DMS114 treated with DMSO at 0.1 percent for 48 hours (cell line): ENCODE measurements around the gene HSCB.
A peak's percentile ranks its signal among the peaks of the same experiment; 100 is the strongest.
"Not testable (repeated sequence)": the region's sequence is repeated elsewhere in the genome, so short reads cannot be mapped to it uniquely, and the experiment has no call there.

Experiments used
- DNase-seq: peaks from one replicate; lab custom pipeline; 2025; ENCODE audit not compliant: unreplicated experiment; lab: John Stamatoyannopoulos, UW

Gene HSCB

DNA sequence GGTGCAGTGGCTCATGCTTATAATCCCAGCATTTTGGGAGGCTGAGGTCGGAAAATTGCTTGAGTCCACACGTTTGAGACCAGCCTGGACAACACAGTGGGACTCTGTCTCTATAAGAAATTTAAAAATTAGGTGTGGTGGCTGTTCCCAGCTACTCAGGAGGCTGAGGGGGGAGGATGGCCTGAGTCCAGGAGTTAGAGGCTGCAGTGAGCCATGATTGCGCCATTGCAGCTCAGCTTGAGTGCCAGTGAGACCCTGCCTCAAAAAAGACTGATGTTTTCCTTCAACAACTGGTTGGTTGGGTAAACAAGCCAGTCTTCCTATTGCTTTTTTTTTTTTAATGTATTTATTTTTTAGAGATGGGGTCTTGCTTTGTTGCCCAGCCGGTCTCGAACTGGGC is 49.3 kb downstream of the HSCB start:
- DNase-seq: no peak

DNA sequence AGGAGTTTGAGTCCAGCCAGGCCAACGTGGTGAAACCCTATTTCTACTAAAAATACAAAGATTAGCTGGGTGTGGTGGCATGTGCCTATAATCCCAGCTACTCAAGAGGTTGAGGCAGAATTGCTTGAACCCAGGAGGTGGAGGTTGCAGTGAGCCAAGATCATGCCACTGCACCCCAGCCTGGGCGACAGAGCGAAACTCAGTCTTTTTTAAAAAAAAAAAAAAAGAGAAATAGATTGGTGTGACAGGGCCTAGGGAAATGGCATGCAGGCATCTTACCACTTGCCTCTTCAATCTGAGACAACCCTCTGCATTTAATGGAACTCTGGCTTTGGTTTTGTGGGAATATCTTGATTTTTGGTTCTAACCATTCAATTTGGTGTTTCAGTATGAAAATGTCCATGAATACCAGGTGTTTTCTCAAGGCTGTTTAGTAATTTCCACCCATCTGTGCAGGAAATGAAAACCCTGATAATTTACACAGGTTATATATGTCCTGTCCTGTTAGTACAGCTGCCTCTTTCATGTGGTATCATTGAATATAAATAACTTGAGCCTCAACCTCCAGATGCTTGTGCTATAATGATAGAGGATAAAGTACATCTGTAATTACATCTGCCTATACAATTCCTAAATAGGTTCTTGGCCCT is 50.1 kb downstream of the HSCB start:
- no peak for DNase-seq

DNA sequence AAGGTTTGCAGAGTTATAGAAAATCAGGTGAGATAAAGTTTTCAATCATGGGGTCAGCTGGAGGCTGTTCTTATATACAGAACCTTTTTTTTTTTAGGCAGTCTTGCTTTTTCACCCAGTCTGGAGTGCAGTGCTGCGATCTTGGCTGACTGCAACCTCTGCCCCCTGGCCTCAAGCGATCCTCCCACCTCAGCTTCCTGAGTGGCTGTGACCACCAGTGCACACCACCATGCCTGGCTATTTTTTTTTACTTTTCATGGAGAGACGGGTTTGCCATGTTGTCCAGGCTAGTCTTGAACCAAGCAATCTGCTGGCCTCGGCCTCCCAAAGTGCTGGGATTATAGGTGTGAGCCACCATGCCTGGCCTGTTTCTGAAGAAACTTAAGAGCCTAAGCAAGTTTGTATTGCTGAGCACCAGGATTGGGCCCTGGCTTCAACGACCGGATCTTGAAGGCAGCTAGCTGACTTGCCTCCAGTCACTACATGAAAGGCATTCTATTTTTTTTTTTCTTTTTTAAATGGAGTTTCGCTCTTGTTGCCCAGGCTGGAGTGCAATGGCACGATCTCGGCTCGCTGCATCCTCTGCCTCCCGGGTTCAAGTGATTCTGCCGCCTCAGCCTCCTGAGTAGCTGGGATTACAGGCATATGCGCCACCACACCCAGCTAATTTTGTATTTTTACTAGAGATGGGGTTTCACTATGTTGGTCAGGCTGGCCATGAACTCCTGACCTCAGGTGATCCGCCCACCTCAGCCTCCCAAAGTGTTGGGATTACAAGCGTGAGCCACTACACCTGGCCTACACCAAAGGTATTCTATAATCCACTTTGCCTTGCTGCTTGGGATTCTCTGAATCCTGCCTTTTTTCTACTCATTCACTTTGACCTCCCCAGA is 50.9 kb downstream of the HSCB start:
- DNase-seq: no peak

DNA sequence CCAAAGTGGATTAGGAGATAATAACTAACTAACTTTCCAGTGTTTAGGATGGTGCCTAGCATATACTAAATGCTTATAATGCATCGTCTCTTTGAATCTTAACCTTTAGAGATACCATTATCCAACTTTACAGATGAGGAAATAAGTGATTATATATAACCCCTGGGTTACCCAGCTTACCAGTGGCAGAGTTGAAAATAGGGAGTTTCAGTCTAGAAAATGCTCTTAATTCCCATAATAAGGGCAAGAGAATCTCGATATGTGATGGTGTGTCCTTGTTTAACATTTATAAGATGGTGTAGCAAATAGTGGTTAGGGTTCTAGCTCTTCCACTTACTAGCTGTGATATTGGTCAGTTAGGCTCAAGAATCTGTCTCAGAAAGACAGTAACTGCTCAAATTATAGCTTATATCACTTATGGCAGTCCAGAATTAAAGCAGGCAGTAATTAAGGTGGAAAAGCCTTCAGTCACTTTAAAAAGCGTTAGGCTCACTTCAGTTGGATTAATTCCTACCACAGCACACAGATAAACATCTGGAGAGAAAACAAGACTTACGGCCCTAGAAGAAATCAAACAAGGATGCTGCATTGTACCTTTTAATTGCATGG is 52.2 kb downstream of the HSCB start:
- DNase-seq: no peak

DNA sequence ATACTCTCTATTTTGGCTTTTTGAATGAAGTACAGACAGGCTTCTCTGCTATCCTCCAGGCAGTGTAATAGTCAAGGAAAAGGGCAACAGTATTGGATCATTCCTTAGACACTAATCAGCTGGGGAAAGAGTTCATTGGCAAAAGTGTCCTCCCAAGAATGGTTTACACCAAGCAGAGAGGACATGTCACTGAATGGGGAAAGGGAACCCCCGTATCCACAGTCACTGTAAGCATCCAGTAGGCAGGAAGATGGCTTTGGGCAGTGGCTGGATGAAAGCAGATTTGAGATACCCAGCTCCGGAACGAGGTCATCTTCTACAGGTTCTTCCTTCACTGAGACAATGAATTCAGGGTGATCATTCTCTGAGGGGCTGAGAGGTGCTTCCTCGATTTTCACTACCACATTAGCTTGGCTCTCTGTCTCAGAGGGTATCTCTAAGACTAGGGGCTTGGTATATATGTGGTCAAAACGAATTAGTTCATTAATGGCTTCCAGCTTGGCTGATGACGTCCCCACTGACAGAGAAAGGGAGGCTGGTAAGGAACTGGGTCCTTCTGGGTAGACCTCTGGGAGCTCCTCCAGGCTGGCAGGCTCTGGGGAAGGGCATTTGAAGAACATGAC is 53.3 kb downstream of the HSCB start:
- DNase-seq: no peak

DNA sequence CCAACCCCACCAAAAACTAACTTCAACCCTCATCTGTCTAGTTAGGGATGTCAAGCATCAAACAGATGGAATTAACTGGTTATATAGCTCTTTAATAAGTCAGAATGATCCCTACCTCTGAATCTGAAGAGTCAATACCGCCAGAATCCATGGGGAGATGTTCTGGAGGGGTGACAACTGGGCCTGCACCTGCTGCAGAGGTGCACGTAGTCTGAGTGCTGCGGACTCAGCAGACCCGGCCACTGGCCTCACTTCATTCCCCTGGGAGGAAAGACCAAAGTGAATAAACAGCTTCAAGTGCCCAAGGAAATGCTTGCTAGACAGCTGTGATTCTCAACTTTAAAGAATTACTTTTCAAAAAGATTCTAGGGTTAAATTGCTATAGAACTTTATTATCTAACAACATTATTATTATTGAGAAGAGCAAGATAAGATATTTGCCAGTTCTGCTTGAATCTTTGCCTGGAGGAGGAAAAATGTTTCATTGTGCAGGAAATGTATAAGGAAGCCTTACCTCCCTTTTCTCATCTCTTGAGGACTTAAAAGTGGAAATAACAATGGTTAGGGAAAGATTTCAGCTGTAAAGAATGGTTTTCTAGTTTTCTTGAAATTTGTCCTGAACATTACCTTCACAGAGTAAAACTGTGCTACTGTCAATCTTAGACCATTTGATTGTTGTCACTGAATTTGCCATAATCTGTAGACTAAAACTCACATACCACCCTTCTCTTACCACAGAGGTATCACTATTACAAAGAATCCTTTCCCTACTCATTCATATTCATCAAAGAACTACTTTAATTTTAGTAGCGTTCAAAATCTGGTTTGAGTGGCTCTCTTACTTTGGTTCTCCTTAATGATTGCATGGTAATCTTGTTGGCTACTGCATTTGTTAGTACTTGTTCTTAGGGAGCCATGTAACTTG is 54.4 kb downstream of the HSCB start:
- no peak for DNase-seq

DNA sequence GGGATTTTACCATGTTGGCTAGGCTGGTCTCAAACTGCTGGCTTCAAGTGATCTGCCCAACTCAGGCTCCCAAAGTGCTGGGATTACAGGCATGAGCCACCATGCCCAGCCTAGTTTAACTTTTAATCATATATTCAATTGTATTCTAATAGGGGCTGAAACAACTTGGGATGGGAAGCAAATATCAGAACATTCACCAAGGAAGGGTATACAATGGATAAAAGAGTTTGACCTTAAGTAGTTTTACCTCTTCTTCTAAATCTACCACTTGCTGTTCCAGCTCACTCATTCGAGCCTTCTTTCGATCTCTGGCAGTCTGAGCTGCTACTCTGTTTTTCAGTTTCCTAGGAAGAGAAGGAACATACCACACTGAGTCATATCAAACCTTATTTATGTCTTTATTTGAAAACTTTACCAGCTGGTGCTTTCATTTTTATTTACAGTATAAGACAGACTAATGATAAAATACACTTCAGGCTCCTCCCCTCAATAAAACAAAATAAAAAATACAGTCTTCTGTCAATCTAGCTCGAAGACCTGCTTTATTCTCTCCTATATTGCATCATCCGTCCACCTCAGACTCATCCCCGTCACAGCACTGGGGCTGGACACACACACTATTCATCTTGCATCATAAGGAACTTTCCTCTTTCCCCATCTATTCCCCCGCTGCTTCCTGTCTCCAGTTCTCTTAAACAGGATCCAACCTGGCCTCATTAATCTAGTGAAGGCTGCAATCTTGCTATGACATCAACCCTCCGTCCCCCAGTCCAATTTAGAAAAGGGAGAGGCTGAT is 57.2 kb downstream of the HSCB start:
- DNase-seq: peak; percentile 41

DNA sequence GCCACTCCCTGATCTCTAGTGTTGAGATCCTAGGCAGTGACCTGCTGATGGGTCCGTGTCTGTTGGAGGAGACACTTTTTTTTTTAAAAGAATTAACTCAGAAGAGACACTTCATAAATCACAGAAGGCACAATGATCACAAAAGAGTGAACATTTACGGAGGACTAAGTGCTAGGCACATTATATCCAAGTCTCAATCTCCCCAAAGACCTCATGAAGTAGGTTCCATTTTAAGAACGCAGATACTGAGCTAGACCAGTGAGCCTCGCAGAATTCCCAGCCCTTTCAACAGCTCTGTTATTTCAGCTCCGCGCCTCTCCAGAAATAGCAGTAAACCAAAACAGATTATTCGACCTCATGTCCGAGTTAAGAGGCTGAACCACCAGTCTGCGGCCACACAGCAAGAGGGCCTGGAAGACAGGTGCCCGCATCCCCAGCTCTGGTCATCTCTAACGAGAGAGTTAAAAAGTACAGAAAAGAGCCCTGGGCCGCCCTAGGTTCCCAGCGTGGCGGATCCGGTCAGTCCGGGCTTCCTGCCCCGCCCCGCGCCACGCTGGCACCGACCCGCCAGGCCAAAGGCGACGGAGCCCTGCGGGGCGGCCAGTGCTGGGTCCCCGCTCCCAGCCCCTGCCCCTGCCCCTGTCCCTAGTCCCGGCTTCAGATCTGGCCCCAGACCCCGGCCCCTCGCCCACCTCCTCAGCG is 57.9 kb downstream of the HSCB start:
- DNase-seq: peak; percentile 41

DNA sequence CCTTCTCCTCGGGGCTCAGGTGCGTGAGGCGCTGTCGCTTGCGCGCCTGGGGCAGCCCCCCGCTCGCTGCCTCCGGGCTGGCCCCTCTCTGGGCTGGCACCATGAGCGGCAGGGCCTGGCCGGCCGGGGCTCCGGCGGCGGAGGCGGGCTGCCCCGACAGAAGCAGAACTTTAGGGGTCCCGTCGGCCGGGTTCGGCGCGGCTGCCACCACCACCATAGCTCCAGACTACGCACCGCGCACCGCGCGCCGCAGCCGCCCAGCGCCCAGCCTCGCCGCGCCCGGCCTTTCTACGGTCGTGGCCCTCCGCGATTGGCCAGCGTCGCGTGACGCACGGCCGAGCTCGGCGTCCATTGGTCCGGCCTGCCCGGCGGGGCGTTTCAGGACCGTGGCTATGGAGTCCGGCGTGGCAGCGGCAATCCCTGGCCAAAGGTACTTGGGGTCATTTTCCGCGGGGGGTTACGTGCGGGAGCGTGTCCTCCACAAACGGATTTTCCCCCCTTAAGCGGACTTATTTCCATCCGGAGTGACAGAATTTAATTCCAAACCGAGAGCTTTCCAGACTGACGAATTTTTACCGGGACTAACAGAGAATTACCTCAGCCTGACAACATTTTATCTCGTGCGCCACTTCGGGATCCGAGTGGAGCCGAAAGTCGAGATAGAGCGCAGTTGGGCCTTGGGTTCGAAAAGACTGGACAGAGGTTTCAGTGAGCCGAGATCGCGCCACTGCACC is 58.6 kb downstream of the HSCB start, which contains the start of gene XBP1:
Gene XBP1 (minus strand): TSS at position 262 of the 734 bp plus-strand sequence.
- peak; percentile 78 for DNase-seq

DNA sequence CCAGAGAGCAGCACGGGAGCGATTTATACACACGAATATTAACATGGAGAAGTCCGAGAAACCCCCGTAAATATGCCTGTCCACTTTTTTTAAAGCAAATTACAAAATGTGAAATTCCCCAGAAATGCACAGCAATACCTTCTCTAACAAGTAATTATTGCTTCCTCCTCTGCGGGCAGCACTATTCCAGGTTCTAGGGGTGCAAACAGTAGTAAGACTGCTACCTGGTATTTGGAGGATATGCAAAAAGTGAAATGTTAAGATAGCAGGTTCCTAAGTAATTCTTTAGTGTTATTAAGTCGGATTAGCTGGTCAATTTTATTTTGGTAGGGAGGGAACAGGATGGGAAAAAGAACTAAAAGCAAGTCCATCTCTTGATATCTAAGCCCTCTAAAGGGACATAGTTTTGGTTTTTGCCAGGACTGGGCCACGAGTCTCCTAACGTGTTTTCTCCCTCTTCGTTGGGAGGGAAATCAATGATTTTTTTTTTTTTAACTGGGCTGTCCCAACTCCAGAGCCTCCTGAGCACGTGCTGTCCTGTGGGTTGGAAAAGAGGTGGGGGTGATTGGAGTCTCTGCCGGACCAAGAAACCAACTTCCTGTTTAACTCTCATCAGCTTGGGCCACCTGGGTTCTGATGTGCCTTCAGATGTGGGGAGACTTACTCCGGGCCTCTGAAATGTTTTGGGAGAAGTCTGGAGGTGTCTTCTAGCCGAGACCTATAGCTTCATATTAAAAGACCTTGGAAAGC is 60.2 kb downstream of the HSCB start:
- DNase-seq: no peak

DNA sequence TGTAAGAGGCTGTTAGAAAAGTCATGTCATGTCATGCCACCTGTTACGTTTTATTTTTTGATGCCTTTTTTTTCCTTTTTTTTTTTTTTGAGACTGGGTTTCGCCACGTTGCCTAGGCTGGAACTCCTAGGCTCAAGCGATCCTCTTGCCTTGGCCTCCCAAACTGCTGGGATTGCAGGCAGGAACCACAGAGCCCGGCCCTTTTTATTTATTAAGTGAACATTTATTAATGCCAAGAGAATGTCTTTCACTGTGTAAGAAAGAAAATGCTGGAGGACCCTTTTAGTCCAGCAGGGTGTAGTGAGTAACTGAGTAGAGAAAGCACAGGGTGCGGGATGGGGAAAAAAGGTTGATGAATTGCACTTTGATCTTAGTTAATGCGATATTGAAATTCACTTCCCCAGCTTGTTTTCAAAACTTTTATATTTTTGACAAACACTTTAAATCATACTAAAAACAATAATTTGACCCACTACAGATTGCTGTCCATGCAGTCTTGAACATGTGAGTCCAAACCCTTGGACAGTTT is 60.8 kb downstream of the HSCB start:
- DNase-seq: no peak

DNA sequence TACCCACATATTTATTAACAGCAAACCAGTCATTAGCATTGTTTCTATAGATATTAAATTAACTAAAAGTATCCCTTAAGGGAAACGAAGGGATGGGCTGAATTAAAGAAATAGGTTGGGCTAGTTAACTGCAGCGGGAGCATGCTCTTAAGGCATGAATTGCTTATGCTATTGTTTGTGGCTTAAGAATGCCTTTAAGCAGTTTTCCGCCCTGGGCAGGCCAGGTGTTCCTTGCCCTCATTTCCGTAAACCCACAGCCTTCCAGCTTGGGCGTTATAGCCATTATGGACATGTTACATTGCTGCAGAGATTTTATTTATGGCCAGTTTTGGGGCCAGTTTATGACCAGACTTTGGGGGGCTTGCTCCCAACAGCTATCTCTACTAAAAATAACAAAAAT is 63.6 kb downstream of the HSCB start:
- not testable (repeated sequence) for DNase-seq
